GM12878 (cell line): Measurements from ENCODE around the gene LTA. TPM values are rescaled to one million over a fixed set of nuclear protein-coding genes. Genes with fewer than 3 reads are reported as not detected.

Source experiments
- ATAC-seq: fragments of 200-7000 bp; cut with Tn5 transposase; 3 replicates; pipeline ENCODE4 v1.9.1; 2020; ENCODE audit warnings: mild to moderate bottlenecking, moderate library complexity
- BruUV-seq: library from RNA; stranded (reverse); fragments of 400-500 nt; replicated peaks from 2 replicates; lab custom pipeline; 2021; lab: Mats Ljungman, UMichigan
- CTCF ChIA-PET: fragments of 300-600 bp; sonication (Branson Sonifier 250); formaldehyde crosslinking; extraction: SDS; loops from one replicate; lab custom pipeline; 2021; ENCODE audit warnings: inconsistent platforms; lab: Yijun Ruan, JAX
- POLR2A ChIA-PET: fragments of 350-600 bp; formaldehyde crosslinking; extraction: SDS; loops from one replicate; lab custom pipeline; 2021; ENCODE audit warnings: inconsistent platforms; lab: Charles Lee
- RAD21 ChIA-PET: fragments of 300-600 bp; sonication (Branson Sonifier 250); formaldehyde crosslinking; loops from one replicate; lab custom pipeline; 2023; ENCODE audit warnings: antibody characterized with exemption; ENCODE audit not compliant: unreplicated experiment; lab: Charles Lee
- SMC1A ChIA-PET: fragments of 300-600 bp; sonication (Branson Sonifier 250); formaldehyde crosslinking; loops from one replicate; lab custom pipeline; 2023; ENCODE audit not compliant: unreplicated experiment, uncharacterized antibody; lab: Charles Lee
- DNase-seq: peaks from one replicate; pipeline ENCODE4 v3.0.0-alpha.2; 2011; ENCODE audit warnings: low read depth, low spot score
- FAIRE-seq: peaks from 3 replicates; lab custom pipeline; 2011; peaks lifted over from hg19 to GRCh38; lab: Jason Lieb, UNC
- H2AFZ ChIP-seq: 2 replicates; pipeline ENCODE4 v1.6.0; 2011; ENCODE audit warnings: low read depth, low read length, control low read depth; ENCODE audit not compliant: control insufficient read depth
- H3K27ac ChIP-seq: 2 replicates; pipeline ENCODE4 v1.5.1; 2011; ENCODE audit warnings: control low read depth; ENCODE audit not compliant: control insufficient read depth, insufficient read depth
- H3K27me3 ChIP-seq, 2 experiments: replicated peaks in 1 of 2; 2 replicates each; pipeline versions ENCODE4 v1.6.0 to v1.6.1; 2011; ENCODE audit warnings: low read length in 1 of 2; ENCODE audit not compliant: control insufficient read depth in 2 of 2, insufficient read depth in 2 of 2
- H3K36me3 ChIP-seq, 2 experiments: 2 replicates each; pipeline ENCODE4 v1.5.1; 2011; ENCODE audit warnings: low read length in 1 of 2; ENCODE audit not compliant: control insufficient read depth in 2 of 2, insufficient read depth in 2 of 2
- H3K4me1 ChIP-seq: 2 replicates; pipeline ENCODE4 v1.6.1; 2011; ENCODE audit warnings: mild to moderate bottlenecking, low read length, moderate library complexity, mixed read lengths; ENCODE audit not compliant: control insufficient read depth, insufficient read depth
- H3K4me2 ChIP-seq: 2 replicates; pipeline ENCODE4 v1.6.0; 2011; ENCODE audit warnings: control low read depth; ENCODE audit not compliant: control insufficient read depth, insufficient read depth
- H3K4me3 ChIP-seq: fragments of 200-600 bp; sonication (generic); 2 replicates; pipeline ENCODE4 v1.5.1; 2016
- H3K79me2 ChIP-seq: 2 replicates; pipeline ENCODE4 v1.6.0; 2011; ENCODE audit warnings: low read length; ENCODE audit not compliant: control insufficient read depth, insufficient read depth
- H3K9ac ChIP-seq: 2 replicates; pipeline ENCODE4 v1.8.0; 2011; ENCODE audit warnings: low read length, control low read depth, mixed read lengths; ENCODE audit not compliant: control insufficient read depth, insufficient read depth
- H3K9me3 ChIP-seq: replicated peaks from 3 replicates; pipeline ENCODE4 v1.5.1; 2011; ENCODE audit warnings: mild to moderate bottlenecking, low read length; ENCODE audit not compliant: control insufficient read depth, insufficient read depth
- H4K20me1 ChIP-seq: 2 replicates; pipeline ENCODE4 v1.6.0; 2011; ENCODE audit not compliant: control insufficient read depth, insufficient read depth
- BHLHE40 ChIP-seq, 2 experiments: fragments of 450-650 bp in 1 of 2; IDR thresholded peaks; 2 replicates each; pipeline ENCODE4 v1.6.1; 2011 to 2017; ENCODE audit warnings: low read depth in 2 of 2, borderline replicate concordance in 1 of 2, improper control_type of control experiment in 1 of 2, low read length in 1 of 2, mild to moderate bottlenecking in 1 of 2
- CBFB ChIP-seq: IDR thresholded peaks from 2 replicates; pipeline ENCODE4 v1.6.1; 2016; ENCODE audit warnings: antibody characterized with exemption, low read depth
- CREM ChIP-seq: IDR thresholded peaks from 2 replicates; pipeline ENCODE4 v1.6.1; 2014; ENCODE audit warnings: antibody characterized with exemption, low read depth
- HDAC6 ChIP-seq: fragments of 200-600 bp; sonication (generic); IDR thresholded peaks from one replicate; pipeline ENCODE4 v1.8.0; 2017; ENCODE audit warnings: antibody characterized with exemption; ENCODE audit not compliant: unreplicated experiment
- IKZF2 ChIP-seq, 2 experiments: fragments of 450-650 bp; IDR thresholded peaks; 2 replicates each; pipeline ENCODE4 v1.6.1; 2017; ENCODE audit warnings: mild to moderate bottlenecking in 2 of 2, moderate library complexity in 2 of 2
- POLR2A ChIP-seq: IDR thresholded peaks from 2 replicates; pipeline ENCODE4 v1.6.1; 2011; ENCODE audit warnings: low read depth, mild to moderate bottlenecking, low read length
- POU2F2 ChIP-seq: IDR thresholded peaks from 3 replicates; pipeline ENCODE4 v1.6.1; 2011; ENCODE audit warnings: low read depth, mild to moderate bottlenecking, low read length, borderline replicate concordance
- TCF12 ChIP-seq: IDR thresholded peaks from 2 replicates; pipeline ENCODE4 v1.6.1; 2011; ENCODE audit warnings: low read depth, mild to moderate bottlenecking, low read length
- WGBS: methylation state at CpG from one replicate; pipeline ENCODE4 v1.1.6; 2016; ENCODE audit warnings: low lambda C conversion rate; ENCODE audit not compliant: insufficient replicate concordance, insufficient coverage; ENCODE audit errors: missing lambda C conversion rate; 5-methylcytosine and 5-hydroxymethylcytosine counted together
- in situ Hi-C: fragments of 300-500 bp; cut with MboI; formaldehyde crosslinking; loops from 9 replicates; pipeline ENCODE4 v1.14.3; 2018; ENCODE audit warnings: mixed read lengths
- intact Hi-C: fragments of 100-400 bp; cut with micrococcal nuclease; formaldehyde crosslinking; loops from one replicate; pipeline ENCODE4 v1.14.2; 2022; ENCODE audit not compliant: unreplicated experiment
- polyA plus RNA-seq, 11 experiments: library from polyadenylated mRNA; depleted of rRNA in 4 of 11; unstranded in 6 of 11; stranded (reverse) in 5 of 11; fragments of >200 nt; fragmentation: Nextera tagmentation in 4 of 11; fragmentation: Illumina TruSeq in 1 of 11; extraction: Ambion mirVana in 4 of 11; extraction: Trizol in 1 of 11; gene quantifications; 1 replicate in 1 of 11; 2 replicates in 10 of 11; pipeline versions ENCODE4 v1.2.1 to v1.2.3, GENCODE V29; 2011 to 2016; ENCODE audit warnings: inconsistent platforms in 2 of 11, missing spikeins in 2 of 11, low read depth in 1 of 11
- total RNA-seq, 4 experiments: library from RNA; depleted of rRNA in 3 of 4; stranded (reverse); fragments of >200 nt in 3 of 4; fragmentation: Illumina TruSeq in 1 of 4; extraction: Trizol in 1 of 4; gene quantifications; 2 replicates each; pipeline versions ENCODE4 v1.2.1 to v1.2.3, GENCODE V29; 2013 to 2021
- TF ChIP-seq, protein P1 (sequence below): IDR thresholded peaks from 2 replicates; pipeline ENCODE4 v1.6.1; 2011; ENCODE audit warnings: low read depth, low read length, improper control_type of control experiment, borderline replicate concordance
- TF ChIP-seq, protein P2 (sequence below): IDR thresholded peaks from 2 replicates; pipeline ENCODE4 v1.6.1; 2011; ENCODE audit warnings: mild to moderate bottlenecking, low read depth, low read length, moderate library complexity; ENCODE audit not compliant: insufficient replicate concordance
- TF ChIP-seq, protein P3 (sequence below): fragments of 450-650 bp; IDR thresholded peaks from 2 replicates; pipeline ENCODE4 v1.6.1; 2017; ENCODE audit warnings: mild to moderate bottlenecking, low read depth, inconsistent platforms; ENCODE audit not compliant: poor library complexity, severe bottlenecking
- TF ChIP-seq, protein P4 (sequence below): fragments of 450-650 bp; IDR thresholded peaks from 2 replicates; pipeline ENCODE4 v1.6.1; 2018; ENCODE audit warnings: borderline replicate concordance, mild to moderate bottlenecking; ENCODE audit not compliant: partially characterized antibody

Gene LTA
- total and polyA plus RNA-seq, 10 of the 15 experiments (the other 5 are each of a cell fraction or from before 2014, with no cell fraction given), result 27.5 to 100 (median 75.1) TPM

DNA sequence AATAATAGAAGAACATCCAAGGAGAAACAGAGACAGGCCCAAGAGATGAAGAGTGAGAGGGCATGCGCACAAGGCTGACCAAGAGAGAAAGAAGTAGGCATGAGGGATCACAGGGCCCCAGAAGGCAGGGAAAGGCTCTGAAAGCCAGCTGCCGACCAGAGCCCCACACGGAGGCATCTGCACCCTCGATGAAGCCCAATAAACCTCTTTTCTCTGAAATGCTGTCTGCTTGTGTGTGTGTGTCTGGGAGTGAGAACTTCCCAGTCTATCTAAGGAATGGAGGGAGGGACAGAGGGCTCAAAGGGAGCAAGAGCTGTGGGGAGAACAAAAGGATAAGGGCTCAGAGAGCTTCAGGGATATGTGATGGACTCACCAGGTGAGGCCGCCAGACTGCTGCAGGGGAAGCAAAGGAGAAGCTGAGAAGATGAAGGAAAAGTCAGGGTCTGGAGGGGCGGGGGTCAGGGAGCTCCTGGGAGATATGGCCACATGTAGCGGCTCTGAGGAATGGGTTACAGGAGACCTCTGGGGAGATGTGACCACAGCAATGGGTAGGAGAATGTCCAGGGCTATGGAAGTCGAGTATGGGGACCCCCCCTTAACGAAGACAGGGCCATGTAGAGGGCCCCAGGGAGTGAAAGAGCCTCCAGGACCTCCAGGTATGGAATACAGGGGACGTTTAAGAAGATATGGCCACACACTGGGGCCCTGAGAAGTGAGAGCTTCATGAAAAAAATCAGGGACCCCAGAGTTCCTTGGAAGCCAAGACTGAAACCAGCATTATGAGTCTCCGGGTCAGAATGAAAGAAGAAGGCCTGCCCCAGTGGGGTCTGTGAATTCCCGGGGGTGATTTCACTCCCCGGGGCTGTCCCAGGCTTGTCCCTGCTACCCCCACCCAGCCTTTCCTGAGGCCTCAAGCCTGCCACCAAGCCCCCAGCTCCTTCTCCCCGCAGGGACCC is 2.3 kb downstream of the LTA start:
- Histone ChIP-seq H3K4me2 (peak overlapping the region; percentile 84), H2AFZ (no peak overlapping the region), H3K27me3 (no peaks in the 10 kb centered on the region), H3K79me2 (peaks cover 75% of the 10 kb centered on the region), H3K27ac (peak overlapping the region; percentile 96), H3K4me1 (peaks cover 53% of the 10 kb centered on the region), H4K20me1 (no peaks in the 10 kb centered on the region), H3K36me3 (peaks cover 0 to 7% of the 10 kb centered on the region in 2 experiments; a peak in 2 of 4 replicates), H3K9me3 (no peaks in the 10 kb centered on the region), H3K9ac (peak overlapping the region; percentile 82), H3K4me3 (peak overlapping the region; percentile 91)
- no peak for DNase-seq
- ChIA-PET CTCF (interaction anchor here (0.6 to 31.0 kb wide), 8 partner anchors 8 to 191 kb away, joined by 3 to 2098 read pairs (median 4); partner anchors contain the start of genes ATP6V1G2, C6orf47, DDX39B and LST1), RAD21 (interaction anchor here (0.6 to 17.5 kb wide), 13 partner anchors 8 to 256 kb away, joined by 3 to 620 read pairs (median 5); partner anchors contain the start of genes ATP6V1G2, DDX39B, GPANK1 and LST1), SMC1A (interaction anchor here (0.6 to 45.5 kb wide), 7 partner anchors 10 to 391 kb away, joined by 3 to 1989 read pairs (median 5); partner anchors contain the start of genes AIF1, ATP6V1G2, DDX39B and LST1), POLR2A (interaction anchor here (0.9 to 17.1 kb wide), 12 partner anchors 7 to 253 kb away, joined by 3 to 282 read pairs (median 12); partner anchors contain the start of genes ATP6V1G2, DDX39B, HSPA1B and LST1)
- FAIRE-seq, result no peak
- 35% methylated on average over 14 of the region's 14 CpGs for WGBS
- no TSS peak for BruUV-seq
- ATAC-seq, result peak; percentile 1
- intact Hi-C loops, result no loop called here
- in situ Hi-C loops, result loop anchor here (25.0 kb wide), 2 partner anchors 1038 to 1388 kb away; partner anchors contain the start of genes BRD2 and HLA-DMA
- TF ChIP-seq TCF12 (0 out of 2 replicates have a peak, but pooled peaks have one; percentile 14), CBFB (no peak), IKZF2 (IDR thresholded peaks at IDR 0.05) (no peak), CREM (peak; percentile 37; the same call in 1 of the 2 replicates), POLR2A (peak; percentile 9; the same call in 1 of the 2 replicates), POU2F2 (0 out of 3 replicates have a peak, but pooled peaks have one; percentile 8), HDAC6 (no peak), BHLHE40 (IDR thresholded peaks at IDR 0.05; ENCODE audit: borderline replicate concordance in 1 of 2, low read depth in 2 of 2, low read length in 1 of 2) (0 out of 4 replicates have a peak, but pooled peaks of 1 of the 2 experiments have one; percentile 12)
- TF ChIP-seq, protein P1, sequence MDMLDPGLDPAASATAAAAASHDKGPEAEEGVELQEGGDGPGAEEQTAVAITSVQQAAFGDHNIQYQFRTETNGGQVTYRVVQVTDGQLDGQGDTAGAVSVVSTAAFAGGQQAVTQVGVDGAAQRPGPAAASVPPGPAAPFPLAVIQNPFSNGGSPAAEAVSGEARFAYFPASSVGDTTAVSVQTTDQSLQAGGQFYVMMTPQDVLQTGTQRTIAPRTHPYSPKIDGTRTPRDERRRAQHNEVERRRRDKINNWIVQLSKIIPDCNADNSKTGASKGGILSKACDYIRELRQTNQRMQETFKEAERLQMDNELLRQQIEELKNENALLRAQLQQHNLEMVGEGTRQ, result no peak
- TF ChIP-seq, protein P2, sequence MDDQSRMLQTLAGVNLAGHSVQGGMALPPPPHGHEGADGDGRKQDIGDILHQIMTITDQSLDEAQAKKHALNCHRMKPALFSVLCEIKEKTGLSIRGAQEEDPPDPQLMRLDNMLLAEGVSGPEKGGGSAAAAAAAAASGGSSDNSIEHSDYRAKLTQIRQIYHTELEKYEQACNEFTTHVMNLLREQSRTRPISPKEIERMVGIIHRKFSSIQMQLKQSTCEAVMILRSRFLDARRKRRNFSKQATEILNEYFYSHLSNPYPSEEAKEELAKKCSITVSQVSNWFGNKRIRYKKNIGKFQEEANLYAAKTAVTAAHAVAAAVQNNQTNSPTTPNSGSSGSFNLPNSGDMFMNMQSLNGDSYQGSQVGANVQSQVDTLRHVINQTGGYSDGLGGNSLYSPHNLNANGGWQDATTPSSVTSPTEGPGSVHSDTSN, result peak; percentile 1
- TF ChIP-seq, protein P3, sequence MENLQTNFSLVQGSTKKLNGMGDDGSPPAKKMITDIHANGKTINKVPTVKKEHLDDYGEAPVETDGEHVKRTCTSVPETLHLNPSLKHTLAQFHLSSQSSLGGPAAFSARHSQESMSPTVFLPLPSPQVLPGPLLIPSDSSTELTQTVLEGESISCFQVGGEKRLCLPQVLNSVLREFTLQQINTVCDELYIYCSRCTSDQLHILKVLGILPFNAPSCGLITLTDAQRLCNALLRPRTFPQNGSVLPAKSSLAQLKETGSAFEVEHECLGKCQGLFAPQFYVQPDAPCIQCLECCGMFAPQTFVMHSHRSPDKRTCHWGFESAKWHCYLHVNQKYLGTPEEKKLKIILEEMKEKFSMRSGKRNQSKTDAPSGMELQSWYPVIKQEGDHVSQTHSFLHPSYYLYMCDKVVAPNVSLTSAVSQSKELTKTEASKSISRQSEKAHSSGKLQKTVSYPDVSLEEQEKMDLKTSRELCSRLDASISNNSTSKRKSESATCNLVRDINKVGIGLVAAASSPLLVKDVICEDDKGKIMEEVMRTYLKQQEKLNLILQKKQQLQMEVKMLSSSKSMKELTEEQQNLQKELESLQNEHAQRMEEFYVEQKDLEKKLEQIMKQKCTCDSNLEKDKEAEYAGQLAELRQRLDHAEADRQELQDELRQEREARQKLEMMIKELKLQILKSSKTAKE, result no peak
- TF ChIP-seq, protein P4, sequence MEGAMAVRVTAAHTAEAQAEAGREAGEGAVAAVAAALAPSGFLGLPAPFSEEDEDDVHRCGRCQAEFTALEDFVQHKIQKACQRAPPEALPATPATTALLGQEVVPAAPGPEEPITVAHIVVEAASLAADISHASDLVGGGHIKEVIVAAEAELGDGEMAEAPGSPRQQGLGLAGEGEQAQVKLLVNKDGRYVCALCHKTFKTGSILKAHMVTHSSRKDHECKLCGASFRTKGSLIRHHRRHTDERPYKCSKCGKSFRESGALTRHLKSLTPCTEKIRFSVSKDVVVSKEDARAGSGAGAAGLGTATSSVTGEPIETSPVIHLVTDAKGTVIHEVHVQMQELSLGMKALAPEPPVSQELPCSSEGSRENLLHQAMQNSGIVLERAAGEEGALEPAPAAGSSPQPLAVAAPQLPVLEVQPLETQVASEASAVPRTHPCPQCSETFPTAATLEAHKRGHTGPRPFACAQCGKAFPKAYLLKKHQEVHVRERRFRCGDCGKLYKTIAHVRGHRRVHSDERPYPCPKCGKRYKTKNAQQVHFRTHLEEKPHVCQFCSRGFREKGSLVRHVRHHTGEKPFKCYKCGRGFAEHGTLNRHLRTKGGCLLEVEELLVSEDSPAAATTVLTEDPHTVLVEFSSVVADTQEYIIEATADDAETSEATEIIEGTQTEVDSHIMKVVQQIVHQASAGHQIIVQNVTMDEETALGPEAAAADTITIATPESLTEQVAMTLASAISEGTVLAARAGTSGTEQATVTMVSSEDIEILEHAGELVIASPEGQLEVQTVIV, result no peak
